Endothelial cell of umbilical vein (primary cell): ENCODE measurements around the gene TXNDC2.

Source experiments
- EZH2 ChIP-seq: IDR thresholded peaks from 2 replicates; pipeline ENCODE4 v1.6.1; 2012; ENCODE audit warnings: borderline replicate concordance, low read depth, mild to moderate bottlenecking, moderate library complexity, low read length, inconsistent platforms; ENCODE audit not compliant: severe bottlenecking
- MYC ChIP-seq: IDR thresholded peaks from one replicate; pipeline ENCODE4 v1.6.1; 2011; ENCODE audit warnings: mild to moderate bottlenecking, low read depth, low read length
- POLR2A ChIP-seq: IDR thresholded peaks from 2 replicates; pipeline ENCODE4 v1.6.1; 2012; ENCODE audit warnings: low read depth, mild to moderate bottlenecking, control low read depth, low read length
- TF ChIP-seq, protein P1 (sequence below), 2 donors: IDR thresholded peaks; 1 replicate in 1 of 2; 2 replicates in 1 of 2; pipeline ENCODE4 v1.5.1; 2011; ENCODE audit warnings: low read length in 2 of 2, mild to moderate bottlenecking in 2 of 2, moderate library complexity in 2 of 2, control low read depth in 1 of 2, inconsistent platforms in 1 of 2, low read depth in 1 of 2; ENCODE audit not compliant: insufficient read depth in 1 of 2; ENCODE audit errors: extremely low read depth in 1 of 2

DNA sequence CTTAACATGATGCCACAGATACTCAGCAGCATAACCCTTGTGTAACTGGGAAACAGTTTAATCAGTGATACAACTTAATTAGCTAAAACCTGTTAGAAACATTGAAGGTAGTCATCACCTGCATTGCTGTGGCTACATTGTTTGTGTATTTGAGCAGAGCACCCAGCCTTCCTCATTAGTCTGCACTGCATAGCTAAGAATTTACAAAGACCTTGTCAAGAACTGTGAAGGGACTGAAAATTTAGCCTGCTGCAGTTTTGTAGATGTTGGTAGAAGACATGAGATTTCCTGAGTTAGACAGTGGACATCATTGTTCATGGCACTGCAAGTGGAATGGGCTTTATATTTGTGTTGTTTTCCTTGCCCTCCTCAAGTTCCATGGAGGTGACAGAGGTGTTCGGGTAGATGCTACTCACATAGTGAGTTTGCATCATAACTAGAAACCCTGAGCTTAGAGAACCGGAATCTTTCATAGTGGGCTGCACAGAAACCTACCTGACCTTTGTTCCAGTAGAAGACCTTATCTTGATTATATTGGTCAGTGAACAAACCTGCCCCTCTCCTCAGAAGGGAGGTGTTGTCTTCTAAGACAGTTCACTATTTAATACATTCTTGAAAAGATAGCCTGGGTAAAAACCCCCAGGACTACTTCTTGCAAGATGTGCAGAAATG is 40.6 kb downstream of the TXNDC2 start:
- TF ChIP-seq POLR2A (no peak), MYC (no peak), EZH2 (no peak)
- TF ChIP-seq, protein P1, sequence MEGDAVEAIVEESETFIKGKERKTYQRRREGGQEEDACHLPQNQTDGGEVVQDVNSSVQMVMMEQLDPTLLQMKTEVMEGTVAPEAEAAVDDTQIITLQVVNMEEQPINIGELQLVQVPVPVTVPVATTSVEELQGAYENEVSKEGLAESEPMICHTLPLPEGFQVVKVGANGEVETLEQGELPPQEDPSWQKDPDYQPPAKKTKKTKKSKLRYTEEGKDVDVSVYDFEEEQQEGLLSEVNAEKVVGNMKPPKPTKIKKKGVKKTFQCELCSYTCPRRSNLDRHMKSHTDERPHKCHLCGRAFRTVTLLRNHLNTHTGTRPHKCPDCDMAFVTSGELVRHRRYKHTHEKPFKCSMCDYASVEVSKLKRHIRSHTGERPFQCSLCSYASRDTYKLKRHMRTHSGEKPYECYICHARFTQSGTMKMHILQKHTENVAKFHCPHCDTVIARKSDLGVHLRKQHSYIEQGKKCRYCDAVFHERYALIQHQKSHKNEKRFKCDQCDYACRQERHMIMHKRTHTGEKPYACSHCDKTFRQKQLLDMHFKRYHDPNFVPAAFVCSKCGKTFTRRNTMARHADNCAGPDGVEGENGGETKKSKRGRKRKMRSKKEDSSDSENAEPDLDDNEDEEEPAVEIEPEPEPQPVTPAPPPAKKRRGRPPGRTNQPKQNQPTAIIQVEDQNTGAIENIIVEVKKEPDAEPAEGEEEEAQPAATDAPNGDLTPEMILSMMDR (IDR thresholded peaks at IDR 0.05; ENCODE audit: extremely low read depth in 1 of 2, insufficient read depth in 1 of 2, low read depth in 1 of 2, low read length in 2 of 2) = no peak
